Transverse colon (tissue), 4 donors: ENCODE results near the gene BTBD2.

Experiments
- CTCF ChIP-seq, 5 experiments: fragments of 200-600 bp in 3 of 5; fragments of 450-650 bp in 2 of 5; sonication (generic) in 3 of 5; IDR thresholded peaks; 1 replicate in 2 of 5; 2 replicates in 3 of 5; pipeline ENCODE4 v1.5.1; 2016 to 2017; ENCODE audit warnings: antibody characterized with exemption in 5 of 5, inconsistent platforms in 3 of 5, mild to moderate bottlenecking in 2 of 5, moderate library complexity in 1 of 5
- EP300 ChIP-seq: sonication (generic); formaldehyde crosslinking; IDR thresholded peaks from one replicate; pipeline ENCODE4 v1.6.1; 2017; ENCODE audit warnings: antibody characterized with exemption, low read depth
- POLR2A ChIP-seq: fragments of 450-650 bp; IDR thresholded peaks from one replicate; pipeline ENCODE4 v1.6.1; 2016; ENCODE audit warnings: antibody characterized with exemption, mild to moderate bottlenecking, moderate library complexity
- POLR2AphosphoS5 ChIP-seq, 3 donors: sonication (generic); formaldehyde crosslinking; IDR thresholded peaks; one replicate each; pipeline ENCODE4 v1.6.1; 2016; ENCODE audit warnings: antibody characterized with exemption in 3 of 3

DNA sequence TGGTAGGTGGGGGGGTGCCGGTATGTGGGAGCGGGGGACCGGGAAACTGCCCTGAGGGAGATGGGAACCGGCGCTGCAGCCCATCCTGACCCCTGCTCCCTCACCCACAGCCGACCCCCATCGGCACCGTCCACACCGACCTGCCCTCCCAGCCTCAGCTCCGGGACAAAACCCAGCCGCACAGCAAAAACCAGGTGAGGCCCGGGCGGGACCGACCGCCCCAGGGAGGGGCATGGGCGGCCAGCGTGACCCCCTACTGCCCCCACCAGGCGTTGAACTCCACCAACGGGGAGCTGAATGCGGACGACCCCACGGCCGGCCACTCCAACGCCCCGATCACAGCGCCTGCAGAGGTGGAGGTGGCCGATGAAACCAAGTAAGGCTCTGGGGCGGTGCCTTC lies 35.9 kb downstream of the BTBD2 start:
- TF ChIP-seq POLR2AphosphoS5 (IDR thresholded peaks at IDR 0.05), result no peak
- no peak for TF ChIP-seq CTCF (IDR thresholded peaks at IDR 0.05)
- no peak for TF ChIP-seq EP300
- TF ChIP-seq POLR2A, result no peak
